ENCODE measurements around the gene DNAH7. TPM values are rescaled to one million over a fixed set of nuclear protein-coding genes. Genes with fewer than 3 reads are reported as not detected.

The DNAH7 gene
- total RNA-seq, 1 experiment from 2014 or later = 0.09 TPM

DNA sequence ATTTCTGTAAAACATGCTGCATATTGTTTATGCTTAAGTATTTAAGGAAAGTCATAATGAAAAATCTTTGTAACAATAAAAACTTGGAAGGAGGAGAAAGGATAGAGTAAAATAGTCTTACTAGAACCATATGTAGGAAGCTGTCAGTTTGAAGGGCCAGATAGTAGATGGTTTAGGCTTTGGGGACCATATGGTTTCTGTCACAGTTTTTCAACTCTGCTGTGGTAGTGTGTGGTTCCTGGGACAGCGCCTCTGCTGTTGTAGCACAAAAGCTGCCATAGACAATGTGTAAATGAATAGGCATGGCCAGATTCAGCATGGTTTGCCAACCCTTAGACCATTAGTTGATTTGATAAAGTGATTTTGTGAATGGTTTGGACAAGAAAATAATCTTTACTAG, 336.1 kb downstream of the DNAH7 start:
- Histone ChIP-seq H2BK20ac (ENCODE audit: low read depth, low read length, poor library complexity, severe bottlenecking) (no peak overlapping the region), H3K18ac (ENCODE audit: insufficient read length, low read depth, low read length) (no peak overlapping the region), H3K4me1 (ENCODE audit: insufficient read depth, low read length) (no peaks in the 10 kb centered on the region), H3K14ac (ENCODE audit: insufficient read depth, low read length) (no peak overlapping the region), H2BK5ac (ENCODE audit: insufficient read length, low read length) (no peak overlapping the region), H4K91ac (ENCODE audit: insufficient read length, low read depth, low read length) (no peak overlapping the region), H3T11ph (ENCODE audit: low read length) (no peak overlapping the region), H3K4me2 (ENCODE audit: insufficient read depth, insufficient read length, low read length) (no peak overlapping the region), H4K8ac (replicated peaks; ENCODE audit: insufficient read length, low read depth, low read length) (no peak overlapping the region), H2BK15ac (ENCODE audit: low read depth, low read length) (no peak overlapping the region), H4K20me1 (ENCODE audit: control insufficient read depth, insufficient read depth, insufficient read length) (no peaks in the 10 kb centered on the region), H3K23ac (ENCODE audit: insufficient read length, low read depth, low read length) (no peak overlapping the region), H2AK5ac (ENCODE audit: insufficient read length, low read length) (no peak overlapping the region), H2AFZ (ENCODE audit: low read length) (no peak overlapping the region), H3K27ac (ENCODE audit: insufficient read length, low read depth, low read length) (no peak overlapping the region), H3K79me1 (ENCODE audit: insufficient read depth, low read depth, low read length, poor library complexity, severe bottlenecking) (no peaks in the 10 kb centered on the region), H3K27me3 (ENCODE audit: insufficient read depth, low read length) (no peaks in the 10 kb centered on the region), H2BK120ac (ENCODE audit: low read depth, low read length, poor library complexity, severe bottlenecking) (no peak overlapping the region), H3K9me3 (ENCODE audit: control insufficient read depth, low read depth, low read length) (no peaks in the 10 kb centered on the region), H3K23me2 (ENCODE audit: insufficient read length, low read depth, low read length, poor library complexity, severe bottlenecking) (no peaks in the 10 kb centered on the region), H3K4ac (ENCODE audit: low read depth, low read length) (no peak overlapping the region), H3K56ac (ENCODE audit: insufficient read length, low read depth, low read length) (no peak overlapping the region), H2BK12ac (ENCODE audit: insufficient read length, low read depth, low read length) (no peak overlapping the region), H4K5ac (ENCODE audit: insufficient read length, low read depth, low read length) (no peak overlapping the region), H3K9ac (ENCODE audit: extremely low read depth, insufficient read length, low read length) (no peak overlapping the region), H3K79me2 (ENCODE audit: insufficient read depth, low read length) (no peaks in the 10 kb centered on the region)
- WGBS (ENCODE audit: extremely low coverage, insufficient read length, low lambda C conversion rate) = no CpG with 5 or more reads among the region's 1 CpG
- H3K36me3 Mint-ChIP-seq (ENCODE audit: insufficient read depth in 1 of 3, low read depth in 3 of 3) = peaks cover 16 to 58% (median 47%) of the 10 kb centered on the region in 3 experiments; a peak in 6 of 7 replicates
- H3K27ac Mint-ChIP-seq = no peak overlapping the region
- no peak overlapping the region for H3K4me3 Mint-ChIP-seq
- no peaks in the 10 kb centered on the region for H3K4me1 Mint-ChIP-seq
- DNase-seq = no peak
- TF ChIP-seq, protein P1, sequence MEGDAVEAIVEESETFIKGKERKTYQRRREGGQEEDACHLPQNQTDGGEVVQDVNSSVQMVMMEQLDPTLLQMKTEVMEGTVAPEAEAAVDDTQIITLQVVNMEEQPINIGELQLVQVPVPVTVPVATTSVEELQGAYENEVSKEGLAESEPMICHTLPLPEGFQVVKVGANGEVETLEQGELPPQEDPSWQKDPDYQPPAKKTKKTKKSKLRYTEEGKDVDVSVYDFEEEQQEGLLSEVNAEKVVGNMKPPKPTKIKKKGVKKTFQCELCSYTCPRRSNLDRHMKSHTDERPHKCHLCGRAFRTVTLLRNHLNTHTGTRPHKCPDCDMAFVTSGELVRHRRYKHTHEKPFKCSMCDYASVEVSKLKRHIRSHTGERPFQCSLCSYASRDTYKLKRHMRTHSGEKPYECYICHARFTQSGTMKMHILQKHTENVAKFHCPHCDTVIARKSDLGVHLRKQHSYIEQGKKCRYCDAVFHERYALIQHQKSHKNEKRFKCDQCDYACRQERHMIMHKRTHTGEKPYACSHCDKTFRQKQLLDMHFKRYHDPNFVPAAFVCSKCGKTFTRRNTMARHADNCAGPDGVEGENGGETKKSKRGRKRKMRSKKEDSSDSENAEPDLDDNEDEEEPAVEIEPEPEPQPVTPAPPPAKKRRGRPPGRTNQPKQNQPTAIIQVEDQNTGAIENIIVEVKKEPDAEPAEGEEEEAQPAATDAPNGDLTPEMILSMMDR (conservative IDR thresholded peaks at IDR 0.05) = no peak
- no peaks in the 10 kb centered on the region for H3K27me3 Mint-ChIP-seq (ENCODE audit: low read depth)
- H3K9me3 Mint-ChIP-seq = no peaks in the 10 kb centered on the region

Data from H9 (cell line).